C1 segment of cervical spinal cord (tissue), 14 donors: Measurements from ENCODE around the gene PRRX1.

Source experiments
- DNase-seq, 14 donors: peaks; one replicate each; lab custom pipeline; 2025; lab: John Stamatoyannopoulos, UW

Gene PRRX1

DNA sequence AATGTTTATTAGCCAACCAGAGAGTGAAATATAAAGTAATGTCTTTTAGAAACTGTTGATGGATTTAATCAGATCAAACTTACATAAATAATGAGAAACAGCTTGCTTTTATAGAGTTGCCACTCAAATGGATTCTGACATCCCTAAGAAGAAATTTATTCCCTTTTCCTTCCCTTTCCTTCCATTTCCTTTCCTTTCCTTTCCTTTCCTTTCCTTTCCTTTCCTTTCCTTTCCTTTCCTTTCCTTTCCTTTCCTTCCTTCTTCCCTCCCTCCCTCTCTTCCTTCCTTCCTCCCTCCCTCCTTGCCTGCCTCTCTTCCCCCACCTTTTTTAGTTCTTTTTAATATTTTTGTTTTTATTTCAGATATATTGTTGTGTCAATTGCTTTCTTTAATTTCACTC lies 27.3 kb downstream of the PRRX1 start:
- no peak for DNase-seq

DNA sequence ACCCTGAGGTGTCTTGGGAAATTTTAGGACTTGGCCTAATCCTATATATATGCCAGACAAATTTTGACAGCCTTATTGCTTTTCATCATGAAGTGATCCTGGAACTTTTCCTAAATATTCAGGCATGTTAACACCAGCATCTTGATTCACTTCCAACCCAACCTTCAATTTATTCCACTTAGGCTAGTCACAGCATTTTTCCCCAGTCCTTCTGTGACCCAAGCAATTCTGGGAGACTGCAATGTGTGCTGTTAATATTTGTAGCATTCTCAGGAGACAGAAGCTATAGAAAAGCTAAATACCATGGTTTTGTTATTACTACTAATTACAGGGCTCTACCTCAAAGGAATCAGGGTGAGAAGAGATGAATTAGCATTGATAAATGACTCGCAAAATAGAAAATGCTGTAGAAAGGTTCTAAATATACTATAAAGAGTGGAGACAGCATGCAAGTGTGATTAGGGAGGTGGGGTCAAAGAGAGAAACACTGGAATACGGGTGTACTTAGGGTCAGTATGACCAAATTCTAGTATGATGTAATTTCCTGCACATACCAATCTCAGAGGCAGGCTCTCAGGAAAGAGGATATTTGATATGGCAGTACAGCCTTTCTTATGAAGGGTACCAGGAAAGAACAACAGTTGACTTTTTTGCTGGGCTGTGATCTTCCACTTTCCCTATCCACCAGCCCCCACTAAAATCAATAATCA lies 29.1 kb downstream of the PRRX1 start:
- DNase-seq, result no peak

DNA sequence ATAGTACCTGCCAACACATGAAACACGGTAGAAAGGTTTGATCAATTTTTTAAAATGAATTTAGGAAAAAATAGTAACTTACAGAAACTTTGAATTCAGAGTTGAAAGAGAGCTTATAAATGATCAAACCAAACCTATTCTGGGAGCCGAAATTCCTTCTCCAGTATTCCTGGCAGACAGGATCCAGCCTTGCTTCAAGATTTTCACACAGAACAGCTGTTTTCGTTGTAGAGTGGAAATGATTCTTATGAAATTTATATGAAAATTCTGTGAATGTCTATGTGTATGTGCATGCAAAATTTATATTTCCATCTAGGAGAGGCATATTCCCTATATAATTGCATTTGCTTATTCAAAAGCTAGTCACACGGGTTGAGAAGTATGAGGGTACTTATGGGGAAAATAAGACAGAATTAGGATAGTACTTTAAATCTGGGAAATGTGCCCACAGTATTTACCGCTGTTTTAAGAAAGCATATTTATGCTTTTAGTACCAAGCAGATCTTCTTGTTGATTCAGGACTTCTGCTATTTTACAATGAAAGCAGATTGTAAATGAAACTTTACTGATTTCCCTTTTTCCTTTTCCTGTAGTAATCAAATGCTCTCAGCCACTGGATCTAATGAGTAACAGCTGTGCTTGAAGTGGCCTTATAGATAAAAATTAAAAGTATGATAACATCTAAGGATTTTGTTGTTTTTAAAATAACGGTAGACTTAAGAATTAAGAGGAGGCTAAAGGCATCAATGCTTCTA lies 30.4 kb downstream of the PRRX1 start:
- no peak for DNase-seq

DNA sequence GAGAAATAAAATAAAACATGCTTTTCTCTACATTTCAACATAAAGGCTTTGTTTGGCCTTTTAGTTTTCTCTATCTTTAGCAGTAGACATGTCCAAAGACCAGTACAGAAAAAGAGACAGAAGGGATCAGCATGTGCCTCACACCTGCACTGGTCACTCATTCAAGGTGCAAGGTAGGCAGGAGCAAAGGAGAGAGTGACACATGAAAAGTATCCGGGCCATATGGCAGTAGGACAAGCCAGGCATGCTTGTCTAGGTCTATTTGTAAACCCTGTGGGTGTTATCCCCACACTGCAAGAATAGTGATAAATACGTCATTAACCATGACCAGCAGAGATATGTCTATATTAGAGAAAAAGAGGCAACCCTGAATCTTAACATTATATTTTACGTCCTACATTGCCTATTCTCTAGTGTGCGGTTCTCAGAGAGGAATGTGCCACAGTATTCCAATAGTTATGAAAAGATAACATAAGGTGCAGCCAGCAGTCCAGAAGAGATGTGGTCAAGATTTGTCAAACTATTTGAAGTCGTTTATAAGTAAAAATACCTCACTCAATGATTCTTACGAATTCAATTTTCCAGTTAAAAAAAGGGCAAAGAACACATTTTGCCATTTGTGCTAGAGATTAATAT lies 32.1 kb downstream of the PRRX1 start:
- no peak for DNase-seq

DNA sequence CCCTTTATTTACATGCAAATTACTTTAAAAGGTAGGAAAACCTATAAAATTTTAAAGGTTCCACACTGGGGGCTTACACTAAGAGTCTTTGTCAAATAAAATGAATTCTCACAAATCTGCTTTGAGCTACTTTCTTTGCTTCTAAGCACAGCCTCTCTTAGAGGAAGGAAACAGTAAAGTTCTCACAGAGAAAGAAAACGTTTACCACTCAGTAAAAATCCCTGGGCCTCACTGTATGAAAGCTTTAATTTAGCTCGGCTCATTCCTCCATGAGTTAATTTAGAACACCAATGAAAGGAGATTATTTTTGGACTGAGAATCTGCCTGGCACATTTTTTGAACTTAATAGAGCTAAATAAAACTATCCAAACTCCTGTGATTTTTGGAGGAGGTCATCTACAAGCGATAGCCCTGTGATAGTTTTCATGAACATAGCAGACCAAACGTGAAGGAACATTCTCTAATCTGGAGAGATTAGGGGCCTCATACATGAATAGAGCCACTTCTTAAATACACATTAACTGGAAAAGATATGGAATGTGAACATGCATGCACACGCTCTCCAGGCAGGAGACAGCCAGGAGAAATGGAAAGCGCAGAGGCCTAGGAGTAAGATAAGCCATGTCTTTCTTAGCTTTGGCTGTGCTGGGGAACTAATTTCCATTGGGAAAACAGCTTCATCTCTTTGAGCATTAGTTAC lies 32.8 kb downstream of the PRRX1 start:
- DNase-seq, result no peak

DNA sequence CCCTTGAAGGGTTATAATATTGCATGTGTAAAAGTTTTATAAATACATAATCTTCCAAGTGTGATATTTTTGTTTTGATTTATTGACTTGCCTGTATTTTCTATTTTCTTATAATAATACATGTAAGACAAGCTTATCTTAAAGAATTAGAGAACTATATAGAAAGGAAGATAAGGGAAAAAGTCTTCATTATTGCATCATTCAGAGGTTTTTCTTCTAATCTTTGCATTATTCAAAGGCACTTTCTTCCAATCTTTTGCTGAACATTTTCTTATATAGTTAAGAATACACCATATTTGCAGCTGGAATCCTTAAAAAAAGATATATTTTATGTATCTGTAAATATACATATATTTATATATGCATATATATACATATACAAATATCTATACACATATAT lies 33.4 kb downstream of the PRRX1 start:
- no peak for DNase-seq

DNA sequence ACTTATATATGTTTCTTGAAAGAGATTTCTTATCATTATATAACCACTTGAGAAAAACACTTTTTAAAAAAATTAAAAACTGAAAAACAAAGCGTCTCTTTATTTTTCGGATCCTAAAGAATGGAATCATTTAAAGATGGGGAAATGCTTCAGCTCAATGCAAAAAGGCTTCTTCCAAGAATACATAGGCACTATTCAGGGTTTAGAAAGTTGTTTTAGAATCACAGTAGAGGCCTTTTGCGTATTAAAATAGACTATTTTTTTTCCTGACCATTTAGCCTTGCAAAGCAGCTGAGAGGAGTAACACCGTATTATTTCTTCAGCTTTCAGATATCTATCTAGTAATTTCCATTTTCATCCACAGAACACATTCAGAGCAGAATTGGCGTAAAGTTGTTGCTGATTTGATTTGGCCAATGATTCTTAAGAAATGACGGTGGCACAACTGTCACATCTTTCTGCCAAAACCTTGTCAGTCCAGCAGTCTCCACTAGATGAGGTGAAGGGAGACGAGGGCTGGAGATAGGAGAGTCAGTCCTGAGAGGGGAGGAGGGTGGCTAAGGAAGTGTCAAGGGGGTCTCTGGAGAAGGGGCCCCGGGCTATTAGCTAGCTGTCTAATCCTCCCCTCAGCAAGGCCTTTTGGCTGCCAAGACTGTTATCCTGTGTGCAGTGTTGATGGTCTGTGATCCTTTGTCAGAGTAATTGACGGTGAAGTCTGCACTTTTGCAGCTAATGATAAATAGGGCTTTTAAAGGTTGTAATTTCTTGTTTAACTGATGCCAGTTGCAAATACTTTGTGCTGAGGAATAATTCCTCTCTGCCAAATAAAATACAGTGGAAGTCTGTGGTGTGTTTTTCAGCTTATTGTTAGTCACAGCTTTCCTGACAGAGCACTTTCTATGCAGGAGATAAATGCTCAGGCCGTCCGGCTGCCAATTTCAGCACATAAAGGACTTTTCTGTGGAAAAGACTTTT lies 34.7 kb downstream of the PRRX1 start:
- peak in 10 of 14 donors; percentile 2 to 52 (median 30) for DNase-seq

DNA sequence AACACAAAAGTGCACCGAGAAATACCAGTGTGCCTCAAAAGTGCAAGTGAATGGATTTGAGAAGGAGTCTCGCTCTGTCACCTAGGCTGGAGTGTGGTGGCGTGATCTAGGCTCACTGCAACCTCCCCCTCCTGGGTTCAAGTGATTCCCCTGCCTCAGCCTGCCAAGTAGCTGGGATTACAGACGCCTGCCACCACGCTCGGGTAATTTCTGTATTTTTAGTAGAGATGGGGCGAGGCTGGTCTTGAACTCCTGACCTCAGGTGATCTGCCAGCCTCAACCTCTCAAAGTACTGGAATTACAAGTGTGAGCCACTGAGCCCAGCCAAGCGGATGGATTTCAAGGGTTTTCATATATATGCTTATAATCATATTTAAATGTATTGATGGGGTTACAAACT lies 35.8 kb downstream of the PRRX1 start:
- no peak for DNase-seq

DNA sequence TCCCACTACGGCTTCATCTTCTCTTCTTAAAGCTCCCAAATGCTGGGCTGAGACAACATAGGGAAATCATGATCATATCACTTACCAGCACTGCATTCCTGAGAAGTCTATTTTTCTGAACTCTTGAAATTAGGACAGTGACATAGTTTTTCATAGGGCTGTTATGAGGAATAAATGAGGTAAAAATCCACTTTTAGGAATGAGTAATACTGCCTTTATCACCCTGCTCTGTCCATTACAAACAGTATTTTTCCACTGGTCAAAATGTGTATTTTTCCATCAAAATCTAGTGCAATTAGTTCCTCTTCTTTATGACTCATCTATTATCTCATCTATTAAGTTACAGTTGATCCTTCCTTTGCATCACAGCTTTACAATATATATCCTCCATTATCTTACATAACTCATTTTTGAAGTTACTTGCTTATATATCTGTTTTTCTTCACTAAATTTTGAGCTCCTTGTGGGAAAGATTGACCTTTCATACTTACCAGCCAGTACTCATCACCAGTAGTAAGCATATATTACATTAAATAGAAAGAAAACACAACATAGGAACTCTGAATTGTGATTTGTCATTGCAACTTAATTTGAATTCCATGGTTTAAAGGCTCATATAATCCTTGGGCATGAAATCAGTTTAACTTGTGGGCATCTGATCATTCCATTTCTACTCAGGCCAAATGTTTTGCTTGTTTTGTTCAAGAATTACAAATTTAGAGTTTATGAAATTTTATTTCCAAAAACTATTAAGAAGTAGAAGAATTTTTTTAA lies 37.1 kb downstream of the PRRX1 start:
- DNase-seq, result no peak

DNA sequence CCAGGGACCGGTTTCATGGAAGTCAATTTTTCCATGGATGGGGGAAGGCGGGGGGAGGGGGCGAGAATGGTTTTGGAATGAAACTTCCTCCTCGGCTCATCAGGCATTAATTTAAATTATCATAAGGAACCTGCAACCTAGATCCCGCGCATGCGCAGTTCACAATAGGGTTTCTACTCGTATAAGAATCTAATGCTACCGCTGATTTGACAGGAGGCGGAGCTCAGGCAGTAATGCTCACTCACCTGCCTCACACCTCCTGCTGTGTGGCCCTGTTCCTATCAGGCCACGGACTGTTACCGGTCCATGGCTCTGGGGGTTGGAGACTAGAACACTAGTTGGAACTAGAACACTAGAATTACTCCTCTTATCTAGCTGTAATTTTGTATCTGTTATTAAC lies 38.0 kb downstream of the PRRX1 start:
- DNase-seq, result no peak

DNA sequence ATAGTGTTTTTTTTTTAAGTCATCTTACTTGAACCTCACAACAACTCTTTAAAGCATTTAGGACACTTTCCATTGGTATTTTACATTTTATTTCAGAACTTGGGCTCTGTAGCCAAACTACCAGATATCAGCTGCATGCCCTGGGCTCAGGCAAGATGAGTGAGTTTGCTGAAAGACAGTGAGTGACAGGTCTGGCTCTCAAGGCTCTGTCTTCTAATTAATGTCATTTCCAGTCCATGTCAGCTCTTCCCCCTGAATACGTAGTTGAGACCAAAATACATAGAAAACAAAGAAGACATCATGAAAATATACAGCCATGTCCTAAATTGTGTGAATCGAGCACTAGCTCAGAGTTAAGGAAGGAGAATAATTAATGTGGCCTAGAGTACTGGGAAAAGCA lies 39.7 kb downstream of the PRRX1 start:
- DNase-seq, result no peak

DNA sequence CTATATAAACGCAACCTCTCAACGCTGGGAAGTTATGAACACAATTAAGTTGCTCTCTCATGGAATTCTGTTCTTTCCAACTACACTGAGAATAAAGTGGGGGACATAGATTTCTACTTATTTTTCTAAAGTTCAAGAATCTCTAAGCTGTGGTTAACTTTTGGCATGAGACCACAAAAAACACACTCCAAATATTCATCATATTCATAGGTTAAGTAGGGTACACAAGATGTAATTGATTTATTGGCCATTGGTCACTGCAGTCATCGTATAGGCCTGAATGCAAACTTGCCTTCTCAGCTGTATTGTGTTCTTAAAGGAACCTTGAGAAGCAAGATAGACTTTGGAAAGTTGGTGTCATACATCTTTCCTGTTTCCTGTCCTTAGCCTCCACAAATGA lies 40.3 kb downstream of the PRRX1 start:
- DNase-seq, result no peak

DNA sequence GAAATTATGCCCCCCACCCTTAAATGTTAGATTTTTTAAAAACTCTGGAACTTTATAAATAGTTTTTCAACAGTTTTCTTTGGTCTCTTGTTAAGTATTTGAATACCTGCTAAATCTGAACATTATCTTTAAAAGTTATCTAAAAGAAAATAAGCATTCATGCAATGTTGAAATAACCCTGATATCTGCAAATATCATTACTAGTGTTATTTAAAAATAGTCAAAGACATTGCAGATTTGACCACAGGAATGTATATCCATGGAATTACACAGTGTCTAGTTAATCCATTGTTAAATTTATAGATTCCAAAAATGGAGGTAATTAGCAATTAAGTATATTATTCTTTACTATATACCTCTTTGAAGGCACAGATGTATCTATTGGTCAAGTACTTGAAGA lies 42.0 kb downstream of the PRRX1 start:
- DNase-seq, result no peak

DNA sequence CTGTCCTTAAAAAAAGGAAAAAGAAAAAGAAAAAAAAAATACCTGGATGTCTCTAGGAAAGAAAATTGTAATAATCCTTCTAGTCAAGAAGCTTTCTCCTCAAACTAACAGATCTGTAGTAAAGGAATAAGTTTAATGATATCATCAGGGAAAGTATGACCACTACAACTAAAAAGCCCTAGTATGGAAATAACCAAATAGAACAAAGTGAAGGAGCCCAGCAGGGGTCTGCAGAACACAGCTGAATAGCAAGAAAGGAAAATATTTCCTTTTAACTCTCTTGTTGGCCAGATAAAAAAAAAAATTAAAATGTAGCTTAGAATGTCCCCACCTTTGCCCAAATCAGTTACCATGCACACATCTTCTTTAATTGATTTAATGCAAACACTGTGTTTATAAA lies 43.2 kb downstream of the PRRX1 start:
- no peak for DNase-seq

DNA sequence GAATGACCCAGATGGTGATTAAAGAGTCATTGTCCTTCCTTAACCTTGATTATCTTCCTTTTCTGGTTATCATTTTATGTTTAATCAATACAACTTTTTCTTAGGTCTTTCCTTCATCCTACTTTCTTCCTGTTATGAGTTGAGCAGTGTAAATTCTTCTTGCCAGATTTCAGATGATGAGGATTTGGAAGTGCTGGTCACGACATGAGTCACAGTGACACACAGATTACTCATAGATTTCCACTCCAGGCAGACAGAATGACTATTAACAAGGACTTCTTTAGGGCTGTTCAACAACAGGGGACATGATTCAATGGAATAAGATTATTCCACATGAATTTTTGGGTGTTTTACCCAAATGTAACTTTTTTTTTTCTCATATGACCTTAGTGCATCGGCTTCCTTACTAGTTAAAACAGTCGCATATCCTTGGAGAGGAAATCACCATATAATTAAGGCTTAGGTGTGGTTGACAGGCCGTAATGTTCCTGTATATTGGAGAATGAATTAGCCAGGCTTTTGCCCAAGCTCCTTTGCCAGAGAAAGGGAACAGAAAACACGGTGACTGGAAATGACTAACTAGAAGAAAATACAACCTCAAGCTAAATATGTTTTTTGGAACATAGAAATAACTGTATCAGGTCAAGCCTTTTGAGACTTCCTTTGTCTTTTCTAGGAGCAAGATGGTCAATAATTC lies 44.2 kb downstream of the PRRX1 start:
- DNase-seq, result no peak

DNA sequence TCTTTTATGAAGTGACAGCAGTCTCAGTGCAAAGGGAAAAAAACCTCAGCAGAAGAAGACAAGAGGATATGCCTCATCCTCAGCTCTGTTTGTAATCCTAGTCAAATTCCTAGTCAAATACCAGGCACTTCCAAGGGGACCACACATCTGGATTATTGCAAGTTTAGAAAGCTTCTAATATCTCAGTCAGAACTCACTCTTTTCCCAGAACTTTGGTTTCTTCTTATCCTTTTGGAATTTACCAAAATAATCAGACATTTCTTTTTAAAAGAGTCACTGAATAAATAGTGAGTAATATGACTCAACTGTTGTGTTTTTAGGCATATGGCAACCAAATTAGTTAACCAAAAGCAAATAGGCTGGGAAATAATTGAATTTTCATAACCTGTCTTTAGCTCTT lies 47.8 kb downstream of the PRRX1 start:
- no peak for DNase-seq

DNA sequence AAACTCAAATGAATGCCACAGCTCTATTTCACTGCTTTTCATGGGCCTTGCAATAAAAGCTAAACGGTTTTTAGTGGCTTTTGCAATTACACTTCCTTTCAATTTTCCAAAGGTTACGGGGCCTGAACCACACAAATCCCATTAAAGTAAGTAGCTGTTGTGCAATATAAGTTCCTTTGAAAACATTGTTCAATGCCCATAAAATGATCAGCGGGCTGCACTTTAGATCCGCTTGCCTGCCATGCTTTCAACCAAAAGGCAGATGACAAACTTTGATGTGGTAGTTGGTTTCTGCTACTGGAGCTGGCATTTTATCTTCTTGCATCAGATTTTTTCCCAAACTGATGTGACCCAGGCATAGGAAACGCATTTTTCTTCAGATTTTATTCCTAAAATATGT lies 50.2 kb downstream of the PRRX1 start:
- no peak for DNase-seq

DNA sequence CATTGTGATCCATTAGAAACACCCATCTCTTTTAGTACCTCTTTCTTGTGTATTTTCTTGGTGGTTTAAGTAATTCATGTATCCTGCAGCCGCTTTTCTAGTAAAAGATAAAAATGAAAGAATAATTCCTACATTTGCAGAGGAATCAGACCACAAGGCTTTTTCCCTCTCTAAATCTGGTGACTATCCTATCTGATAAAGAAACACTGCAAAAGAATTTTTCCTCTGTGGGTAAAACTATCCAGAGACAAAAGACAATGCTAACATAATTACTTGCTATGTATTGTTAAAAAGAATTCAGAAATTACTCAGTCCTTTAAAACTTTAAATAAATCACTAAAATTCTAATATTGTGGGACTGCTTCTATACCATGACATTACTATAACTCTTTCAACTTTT lies 51.0 kb downstream of the PRRX1 start:
- DNase-seq, result no peak

DNA sequence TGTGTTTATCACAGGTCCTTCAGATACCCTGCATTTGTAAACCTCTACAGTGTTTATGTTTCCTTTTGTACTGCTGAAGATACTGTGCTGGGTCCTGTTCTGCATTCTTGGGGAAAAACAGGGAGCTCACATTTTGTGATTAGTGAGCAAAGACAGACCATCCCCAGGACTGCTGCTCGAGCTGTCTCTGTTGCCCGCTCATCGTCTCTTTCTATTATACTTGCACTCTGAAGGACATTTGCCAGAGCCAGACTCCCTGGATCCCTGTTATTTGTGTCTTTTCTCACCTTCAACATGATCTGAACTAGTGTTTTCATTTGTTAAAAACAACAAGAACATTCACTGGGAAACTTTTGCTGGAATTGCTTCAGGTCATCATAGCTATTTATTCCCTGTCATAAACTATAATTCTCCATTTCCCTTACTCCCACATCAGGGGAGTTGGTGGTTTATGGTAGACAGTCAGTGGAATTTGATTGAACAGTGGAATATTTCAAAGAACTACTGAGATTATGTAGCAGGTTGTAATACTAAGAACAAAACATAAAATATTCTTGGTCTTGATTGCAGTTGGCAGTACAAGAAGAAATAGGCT lies 53.0 kb downstream of the PRRX1 start:
- no peak for DNase-seq
